ENCODE measurements around the gene METRNL.

Gene METRNL

DNA sequence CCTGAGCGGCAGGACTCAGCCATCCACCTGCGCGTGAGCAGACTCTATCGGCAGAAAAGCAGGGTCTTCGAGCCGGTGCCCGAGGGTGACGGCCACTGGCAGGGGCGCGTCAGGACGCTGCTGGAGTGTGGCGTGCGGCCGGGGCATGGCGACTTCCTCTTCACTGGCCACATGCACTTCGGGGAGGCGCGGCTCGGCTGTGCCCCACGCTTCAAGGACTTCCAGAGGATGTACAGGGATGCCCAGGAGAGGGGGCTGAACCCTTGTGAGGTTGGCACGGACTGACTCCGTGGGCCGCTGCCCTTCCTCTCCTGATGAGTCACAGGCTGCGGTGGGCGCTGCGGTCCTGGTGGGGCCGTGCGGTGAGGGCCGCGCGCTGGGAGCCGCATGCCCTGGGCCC is 14.9 kb downstream of the METRNL start:
- no peak for DNase-seq

GRCh38 chr17:83095016-83095415 is 15.6 kb downstream of the METRNL start:
- no peak for DNase-seq

DNA sequence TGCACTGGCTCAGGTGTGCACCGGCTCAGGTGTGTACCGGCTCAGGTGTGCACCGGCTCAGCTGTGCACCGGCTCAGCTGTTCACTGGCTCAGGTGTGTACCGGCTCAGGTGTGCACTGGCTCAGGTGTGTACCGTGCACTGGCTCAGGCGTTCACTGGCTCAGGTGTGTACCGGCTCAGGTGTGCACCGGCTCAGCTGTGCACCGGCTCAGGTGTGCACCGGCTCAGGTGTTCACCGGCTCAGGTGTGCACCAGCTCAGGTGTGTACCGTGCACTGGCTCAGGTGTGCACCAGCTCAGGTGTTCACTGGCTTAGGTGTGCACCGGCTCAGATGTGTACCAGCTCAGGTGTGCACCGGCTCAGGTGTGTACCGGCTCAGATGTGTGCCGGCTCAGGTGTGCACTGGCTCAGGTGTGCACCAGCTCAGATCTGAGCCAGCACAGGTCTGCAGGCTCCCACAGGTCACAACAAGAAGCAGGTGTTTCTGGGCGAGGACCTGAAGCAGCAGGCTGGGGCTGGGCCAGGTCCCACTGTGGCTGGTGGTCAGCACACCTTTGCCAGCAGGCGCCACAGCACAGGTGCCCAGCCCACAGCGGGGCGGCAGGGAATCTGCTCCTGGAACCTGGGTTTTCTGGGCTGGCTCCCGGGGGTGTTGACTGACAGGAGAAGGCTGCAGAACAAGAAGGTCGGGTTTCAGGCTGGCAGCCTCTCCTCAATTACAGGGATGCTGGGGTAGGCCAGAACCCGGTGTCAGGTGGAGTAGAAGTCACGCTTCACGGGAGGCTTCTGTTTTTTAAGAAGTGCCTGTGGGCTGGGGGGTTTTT is 17.2 kb downstream of the METRNL start:
- DNase-seq: no peak

- no peak for DNase-seq
Measured at GRCh38 chr17:83097831-83098230, 18.4 kb downstream of the METRNL start.

GRCh38 chr17:83098241-83099085 is 19.1 kb downstream of the METRNL start:
- DNase-seq: no peak

DNA sequence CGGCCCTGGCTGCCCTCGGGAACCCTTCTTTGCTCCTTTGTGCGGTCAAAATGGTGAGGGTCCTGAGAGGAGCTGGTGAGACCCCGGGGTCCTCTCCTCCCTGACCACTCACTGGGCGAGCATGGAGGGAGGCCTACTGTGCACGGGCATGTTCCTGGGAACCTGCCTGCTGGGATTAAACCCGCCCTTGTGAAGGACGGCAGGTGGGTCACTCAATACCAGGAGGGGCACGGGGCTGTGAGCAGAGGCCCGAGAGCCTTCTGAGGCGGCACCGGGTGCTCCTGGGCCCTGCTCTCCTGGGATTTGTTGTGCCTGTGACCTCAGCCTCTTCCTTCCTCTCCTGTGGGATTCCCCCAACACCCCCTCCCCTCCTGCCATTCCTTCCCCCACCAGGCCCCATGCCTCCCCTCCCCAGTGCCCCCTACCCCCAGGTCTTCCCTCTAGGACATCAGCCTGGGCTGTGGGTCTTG is 19.7 kb downstream of the METRNL start:
- no peak for DNase-seq

DNA sequence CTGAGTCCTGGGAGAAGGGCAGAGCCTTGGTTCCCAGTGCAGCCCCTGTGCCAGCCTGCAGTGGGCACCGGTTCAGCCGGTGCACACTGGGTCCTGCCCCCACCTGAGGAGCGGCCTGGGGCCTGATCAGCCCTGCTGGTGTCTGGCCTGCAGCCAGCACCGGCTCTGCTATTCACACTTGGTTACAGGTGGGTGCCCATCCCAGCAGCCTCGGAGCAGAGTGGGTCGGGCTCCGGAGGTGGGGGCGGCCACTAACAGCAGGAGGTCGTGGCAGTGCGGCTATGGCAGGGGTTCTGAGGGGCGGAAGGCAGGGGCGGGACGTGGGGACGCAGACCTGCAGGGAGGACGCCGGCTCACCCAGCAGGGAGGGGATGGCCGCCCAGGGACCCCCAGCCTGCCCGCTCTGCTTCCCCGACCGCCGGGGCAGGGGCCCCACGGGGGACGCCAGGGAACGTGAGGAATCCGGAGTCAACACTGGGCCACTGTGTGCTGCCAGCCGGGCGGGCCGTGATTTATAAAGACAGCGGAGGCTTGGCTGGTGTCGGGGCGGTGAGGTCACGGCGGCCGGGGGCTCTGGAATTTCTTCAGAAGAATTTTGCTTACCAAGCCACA is 20.3 kb downstream of the METRNL start:
- DNase-seq: no peak

- DNase-seq: no peak
Measured at GRCh38 chr17:83100220-83100852, 20.9 kb downstream of the METRNL start.

DNA sequence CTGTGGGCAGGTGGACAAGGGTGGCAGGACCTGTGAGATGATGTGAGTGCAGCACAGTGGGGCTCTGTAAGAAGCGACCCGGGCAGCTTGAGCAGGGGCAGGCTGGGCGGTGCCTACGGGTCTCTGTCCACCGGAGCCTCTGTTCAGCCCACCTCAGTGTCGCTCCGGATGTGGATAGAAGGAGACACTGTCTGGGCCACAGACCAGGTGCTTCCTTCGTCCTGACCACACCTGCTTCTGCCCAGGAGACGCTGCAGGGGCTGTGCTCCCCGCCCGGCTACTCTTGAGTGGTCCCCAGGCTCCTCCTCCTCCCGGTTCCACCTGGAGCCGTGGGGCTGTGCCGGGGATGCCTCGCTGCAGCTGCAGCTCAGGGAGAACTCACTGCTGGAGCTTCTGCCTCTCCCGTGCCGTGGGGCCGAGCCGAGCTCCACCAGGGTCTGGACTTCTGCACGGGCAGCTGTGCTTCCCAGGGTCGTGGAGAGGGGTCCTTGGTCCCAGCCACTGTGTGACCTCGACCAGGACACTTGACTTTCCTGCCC is 21.5 kb downstream of the METRNL start:
- DNase-seq: no peak

DNA sequence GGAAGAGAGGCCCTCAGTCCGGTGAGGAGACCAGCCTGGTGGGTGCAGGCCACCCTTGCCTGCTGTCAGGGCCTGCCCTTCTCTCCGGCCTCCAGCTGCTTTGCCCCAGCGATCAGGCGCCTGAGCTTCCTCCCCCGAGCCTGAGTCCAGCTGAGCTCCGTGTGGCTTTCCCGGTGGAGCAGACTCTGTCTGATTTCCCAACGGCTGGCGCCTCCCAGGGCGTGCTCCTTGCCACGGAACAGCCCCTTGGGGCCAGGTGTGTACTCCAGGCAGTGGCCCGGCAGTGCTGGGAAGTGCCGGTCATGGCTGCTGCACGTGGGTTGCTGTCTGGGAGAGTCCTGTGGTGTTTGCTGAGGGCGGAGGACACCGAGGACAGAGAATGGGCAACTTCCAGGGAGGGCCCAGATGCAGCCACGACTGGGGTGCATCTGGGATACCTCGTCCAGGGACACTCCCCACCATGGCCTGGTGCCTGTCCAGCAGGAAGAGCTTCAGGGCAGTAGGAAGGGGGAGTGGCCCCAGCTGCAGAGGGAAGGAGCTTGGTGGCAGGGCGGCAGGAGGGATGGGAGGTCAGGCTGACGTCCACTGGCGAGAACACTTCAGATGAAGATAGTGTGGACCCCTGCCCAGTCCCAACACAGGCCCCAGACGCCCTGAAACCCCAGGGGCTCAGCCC is 22.5 kb downstream of the METRNL start:
- DNase-seq: no peak

DNA sequence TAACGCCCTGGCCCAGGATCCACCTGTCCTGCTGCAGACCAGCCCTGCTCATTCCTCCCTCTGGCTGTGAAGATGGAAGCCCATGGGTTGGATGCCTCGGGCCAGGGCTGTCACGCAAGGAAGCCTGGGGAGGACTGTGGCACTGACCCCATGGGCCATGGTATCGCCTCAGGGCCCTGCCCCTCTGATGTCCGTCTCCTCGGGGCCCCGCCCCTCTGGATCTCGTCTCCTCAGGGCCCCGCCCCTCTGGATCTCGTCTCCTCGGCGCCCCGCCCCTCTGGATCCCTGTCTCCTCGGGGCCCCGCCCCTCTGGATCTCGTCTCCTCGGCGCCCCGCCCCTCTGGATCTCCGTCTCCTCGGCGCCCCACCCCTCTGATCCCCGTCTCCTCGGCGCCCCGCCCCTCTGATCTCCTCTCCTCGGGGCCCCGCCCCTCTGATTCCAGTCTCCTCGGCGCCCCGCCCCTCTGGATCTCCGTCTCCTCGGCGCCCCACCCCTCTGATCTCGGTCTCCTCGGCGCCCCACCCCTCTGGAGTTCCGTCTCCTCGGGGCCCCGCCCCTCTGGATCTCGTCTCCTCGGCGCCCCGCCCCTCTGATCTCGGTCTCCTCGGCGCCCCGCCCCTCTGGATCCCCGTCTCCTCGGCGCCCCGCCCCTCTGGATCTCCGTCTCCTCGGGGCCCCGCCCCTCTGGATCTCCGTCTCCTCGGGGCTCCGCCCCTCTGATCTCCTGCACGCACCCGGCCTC is 24.0 kb downstream of the METRNL start:
- DNase-seq: no peak

GRCh38 chr17:83103943-83104311 is 24.5 kb downstream of the METRNL start:
- DNase-seq: no peak

DNA sequence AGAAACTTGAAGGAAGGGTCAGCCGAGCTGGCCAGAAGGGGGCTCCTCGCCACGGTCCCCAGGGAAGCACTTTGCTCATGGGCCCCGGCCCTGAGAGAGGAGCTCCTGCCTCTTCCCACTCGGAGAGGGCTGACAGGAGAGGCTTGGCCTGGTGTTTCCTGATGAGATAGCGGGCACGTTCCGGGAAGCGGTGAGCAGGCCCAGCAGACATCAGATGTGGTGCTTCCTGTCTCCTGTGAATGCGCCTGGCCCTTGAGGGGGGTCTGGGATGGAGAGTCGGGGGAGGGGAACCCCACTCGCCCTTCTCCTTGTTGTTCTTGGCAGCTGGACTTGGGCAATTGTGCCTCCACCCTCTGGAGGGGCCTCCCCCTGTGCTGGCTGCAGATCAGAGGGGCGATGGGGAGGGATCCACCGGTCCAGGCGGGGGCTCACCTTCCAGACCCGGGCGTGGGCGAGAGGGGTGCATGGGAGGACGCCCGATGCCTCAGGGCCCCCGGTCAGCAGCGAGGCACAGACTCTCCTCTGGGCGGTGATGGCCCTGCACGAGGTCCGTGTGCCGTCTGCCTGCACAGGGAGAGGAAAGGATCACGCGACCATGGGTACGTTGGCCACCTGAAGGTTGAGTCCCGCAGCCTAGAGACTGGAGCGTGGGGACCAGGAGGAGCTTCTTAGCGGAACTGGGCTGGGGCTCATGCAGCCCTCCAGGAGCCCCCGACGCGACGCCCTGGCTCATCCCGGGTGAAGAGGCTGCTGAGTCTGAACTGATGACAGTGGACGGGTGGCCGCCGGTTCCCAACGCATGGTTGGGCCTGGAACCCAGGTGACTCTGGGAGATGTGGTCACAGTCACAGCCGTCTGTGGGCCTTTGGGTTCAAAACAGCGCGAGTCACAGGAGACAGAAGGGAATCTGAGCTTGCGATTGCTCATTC is 25.4 kb downstream of the METRNL start:
- DNase-seq: no peak

- no peak for DNase-seq
Measured at GRCh38 chr17:83105512-83105911, 26.1 kb downstream of the METRNL start.

DNA sequence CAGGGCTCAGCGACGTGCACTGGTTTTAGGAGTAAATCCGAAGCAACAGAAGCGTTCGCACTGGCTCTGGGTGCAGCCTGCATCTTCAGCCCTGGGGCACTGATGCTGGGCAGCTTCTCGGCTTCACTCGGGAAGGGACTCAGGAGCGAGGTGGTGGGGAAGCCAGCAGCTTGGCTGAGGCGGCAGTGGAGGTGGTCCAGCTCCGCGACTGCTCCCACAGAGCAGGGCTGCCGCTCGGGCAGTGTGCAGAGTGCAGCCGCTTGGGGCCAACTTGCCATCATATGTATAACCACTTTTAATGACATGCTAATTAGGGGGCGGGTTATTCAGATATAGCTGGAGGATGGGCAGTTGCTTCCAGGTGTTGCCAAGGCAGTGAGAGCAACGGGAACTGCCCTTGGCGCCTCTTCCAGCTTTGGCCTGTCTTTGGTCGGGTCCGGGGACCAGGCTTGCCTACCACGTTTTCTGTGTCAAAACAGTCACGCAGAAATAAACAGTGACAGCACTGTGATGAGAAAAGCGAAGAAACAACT is 26.7 kb downstream of the METRNL start:
- no peak for DNase-seq

DNA sequence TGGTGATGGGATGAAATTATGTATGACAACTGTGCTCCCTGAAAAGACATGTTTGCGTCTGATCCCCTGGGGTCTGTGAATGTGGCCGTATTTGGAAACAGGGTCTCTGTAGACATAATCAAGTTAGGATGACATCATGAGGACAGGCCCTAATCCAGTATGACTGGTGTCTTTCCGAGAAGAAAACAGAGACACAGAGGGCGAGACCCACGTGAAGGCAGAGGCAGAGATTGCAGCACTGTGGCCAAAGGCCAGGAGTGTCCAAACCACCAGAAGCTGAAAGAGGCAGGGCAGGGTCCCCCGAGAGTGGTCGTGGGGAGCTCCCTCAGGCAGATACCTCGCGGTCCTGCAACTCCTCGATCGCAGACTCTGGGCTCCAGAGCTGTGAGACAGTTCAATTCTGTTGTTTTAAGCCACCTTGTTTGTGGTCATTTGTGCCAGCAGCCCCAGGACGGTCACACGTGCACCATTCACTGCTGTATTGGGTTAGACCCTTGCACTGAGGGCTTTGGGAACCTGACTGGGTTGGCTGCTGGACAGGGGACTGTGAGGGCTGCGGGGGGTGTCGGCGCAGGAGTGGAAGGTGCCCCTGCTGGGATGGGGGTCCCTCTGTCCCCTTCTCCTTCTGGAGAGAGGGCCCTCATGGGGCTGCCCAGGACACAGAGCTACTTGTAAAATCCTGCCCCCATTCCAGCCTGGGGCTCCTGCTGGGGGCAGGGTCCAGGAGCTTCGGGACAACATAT is 27.7 kb downstream of the METRNL start:
- DNase-seq: no peak

- no peak for DNase-seq
Measured at GRCh38 chr17:83107656-83108048, 28.2 kb downstream of the METRNL start.

DNA sequence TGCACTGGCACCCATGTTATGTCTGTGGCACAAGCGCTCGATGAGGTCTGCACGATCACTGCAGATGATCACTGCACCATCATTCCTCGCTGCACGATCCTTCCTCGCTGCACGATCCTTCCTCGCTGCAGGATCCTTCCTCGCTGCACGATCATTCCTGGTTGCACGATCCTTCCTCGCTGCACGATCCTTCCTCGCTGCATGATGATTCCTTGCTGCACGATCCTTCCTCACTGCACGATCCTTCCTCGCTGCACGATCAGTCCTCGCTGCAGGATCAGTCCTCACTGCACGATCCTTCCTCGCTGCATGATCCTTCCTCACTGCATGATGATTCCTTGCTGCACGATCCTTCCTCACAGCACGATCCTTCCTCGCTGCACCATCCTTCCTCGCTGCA is 29.3 kb downstream of the METRNL start:
- no peak for DNase-seq

GRCh38 chr17:83109386-83109785 is 30.0 kb downstream of the METRNL start:
- DNase-seq: no peak

All from hematopoietic multipotent progenitor cell treated with erythropoietin and hydrocortisone succinate and interleukin-3 and kit ligand, for 8 days (in vitro differentiated cells).